Mesenteric fat pad (tissue), 1 donor: ENCODE measurements around the gene TIMM17A. TPM values are rescaled to one million over a fixed set of nuclear protein-coding genes. Genes with fewer than 3 reads are reported as not detected.
"Not testable (repeated sequence)": the region's sequence is repeated elsewhere in the genome, so short reads cannot be mapped to it uniquely, and the experiment has no call there.

Experiments used
- DNase-seq: peaks from one replicate; pipeline ENCODE4 v3.0.0-alpha.2; 2020; ENCODE audit warnings: low spot score
- total RNA-seq: library from RNA; stranded (reverse); fragmentation: NEBNext Ultra II Directional; extraction: Animal tissue kit (Norgen Biotek cat#: 25700); gene quantifications from one replicate; pipeline ENCODE4 v1.2.1, GENCODE V29; 2021
- donor health status: DM: yes; HTN: yes; CAD: no.

The TIMM17A gene
- total RNA-seq, 1 donor from 2014 or later: 61.7 TPM

DNA sequence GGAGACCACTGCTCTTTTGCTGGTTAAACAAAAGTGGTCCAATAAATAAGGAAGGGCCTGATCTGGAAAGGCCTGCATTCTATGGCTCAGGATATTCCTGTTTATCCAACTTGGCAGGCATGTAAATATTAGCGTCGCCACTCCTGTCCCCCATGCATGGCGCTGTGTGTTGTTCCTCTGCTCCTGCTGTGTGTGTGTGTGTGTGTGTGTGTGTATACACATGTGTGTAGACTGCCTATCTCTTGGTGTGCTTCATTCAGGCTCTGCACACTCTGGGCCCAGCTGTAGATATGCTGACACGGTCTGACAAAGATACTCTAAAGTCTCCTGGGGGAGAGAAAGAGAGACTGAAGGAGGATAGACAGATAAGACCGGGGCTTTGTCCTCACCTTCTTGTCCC, 15.7 kb upstream of the TIMM17A start:
- no peak for DNase-seq

- not testable (repeated sequence) for DNase-seq
Measured at GRCh38 chr1:201940316-201940715, 15.0 kb upstream of the TIMM17A start.

DNA sequence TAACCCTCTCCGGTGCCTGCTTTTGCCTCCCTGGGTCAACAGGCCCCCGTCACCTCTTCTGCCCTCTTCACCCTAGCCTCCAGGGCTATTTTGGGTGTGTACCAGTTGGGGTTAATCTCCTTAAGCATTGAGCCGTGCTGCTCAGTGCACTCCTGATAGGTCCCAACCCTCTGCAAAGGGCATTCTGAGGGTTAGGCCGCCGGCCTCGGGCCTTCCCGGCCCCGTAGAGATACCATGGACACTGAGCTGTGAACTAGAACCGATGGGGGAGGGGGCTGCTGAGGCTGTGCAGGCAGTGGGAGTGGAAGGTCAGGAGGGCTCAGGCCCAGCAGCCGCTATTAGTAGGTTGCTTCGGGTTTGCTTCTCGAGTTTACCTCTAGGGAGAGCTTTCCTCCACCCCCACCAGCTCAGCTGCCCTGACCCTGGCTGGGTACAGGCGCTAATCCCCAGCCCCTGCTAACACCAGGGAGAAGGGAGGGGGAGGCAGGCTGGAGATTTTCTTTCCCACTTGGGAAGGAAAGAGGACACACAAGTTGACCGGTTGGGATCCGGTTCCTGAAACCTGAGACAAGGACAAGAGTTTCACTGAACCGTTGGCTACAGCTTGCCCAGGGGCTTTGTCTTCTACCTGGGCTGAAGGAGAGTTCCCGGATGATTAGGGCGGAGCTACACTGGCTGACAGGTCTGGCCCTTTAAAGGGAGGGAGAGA, 13.7 kb upstream of the TIMM17A start:
- no peak for DNase-seq

- DNase-seq: no peak
Measured at GRCh38 chr1:201942129-201942495, 13.2 kb upstream of the TIMM17A start.

DNA sequence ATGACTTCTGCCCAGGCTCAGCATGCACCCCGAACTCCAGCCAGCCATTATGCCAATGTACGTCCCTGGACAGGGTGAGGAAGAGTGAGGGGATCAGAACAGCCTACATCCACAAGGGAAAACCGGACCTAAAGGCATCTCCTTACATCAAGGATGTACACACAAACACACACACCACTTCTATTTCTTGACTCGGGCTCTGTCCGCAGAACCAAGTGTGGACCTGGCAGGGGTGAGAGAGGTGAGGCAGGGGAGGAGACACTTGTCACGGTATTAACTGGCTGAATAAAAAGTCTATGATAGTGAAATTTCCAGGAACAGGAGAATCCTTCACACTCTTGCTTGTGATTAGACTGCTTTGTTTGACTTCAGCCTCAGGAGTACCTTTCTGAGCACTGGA, 11.3 kb upstream of the TIMM17A start:
- no peak for DNase-seq

DNA sequence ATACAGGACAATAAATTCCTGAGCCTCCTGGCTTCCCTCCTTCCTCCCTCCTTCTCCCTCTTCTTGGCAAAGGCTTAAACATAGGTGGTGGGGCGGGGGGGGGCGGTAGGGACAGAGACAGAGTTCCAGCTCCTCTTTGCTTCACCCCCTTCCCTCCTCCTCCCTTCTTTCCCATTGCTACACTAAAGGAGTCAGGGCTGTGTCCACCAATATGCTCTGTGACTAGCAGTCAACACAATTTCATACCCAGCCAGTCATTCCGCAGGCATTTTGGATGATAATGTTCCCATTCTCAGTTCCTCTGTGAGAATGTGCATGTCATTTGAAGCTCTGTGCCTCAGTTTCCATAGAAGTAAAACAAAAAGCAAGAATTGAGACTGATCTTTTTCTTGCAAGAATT, 10.7 kb upstream of the TIMM17A start:
- DNase-seq: no peak

DNA sequence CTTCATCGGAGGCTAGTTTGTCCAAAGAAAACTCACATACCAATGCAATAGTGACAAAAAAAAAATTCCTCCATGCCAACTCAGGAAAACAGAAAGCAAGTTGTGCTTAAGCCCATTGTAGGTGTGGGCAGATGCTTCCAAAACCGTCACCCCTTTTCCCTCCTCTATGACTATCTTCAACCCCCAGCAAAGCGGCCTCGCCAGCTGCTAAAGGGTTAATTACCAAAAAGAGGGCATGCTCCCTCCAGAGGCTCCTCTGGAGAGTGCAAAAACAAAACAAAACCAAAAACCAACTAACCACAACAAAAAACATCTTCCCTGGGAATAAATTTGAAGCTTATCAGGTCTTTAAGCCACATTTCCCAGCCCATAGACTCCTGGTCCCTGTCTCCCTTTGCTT, 10.1 kb upstream of the TIMM17A start:
- no peak for DNase-seq

- no peak for DNase-seq
Measured at GRCh38 chr1:201945863-201946223, 9.5 kb upstream of the TIMM17A start.

- DNase-seq: no peak
Measured at GRCh38 chr1:201946224-201946908, 8.9 kb upstream of the TIMM17A start, which contains the start of gene LMOD1. Gene LMOD1, minus strand, starts transcription at chr1:201946548. Its CDS starts 208 bp downstream, at chr1:201946340.

- DNase-seq: no peak
Measured at GRCh38 chr1:201947697-201948008, 7.7 kb upstream of the TIMM17A start.

GRCh38 chr1:201949491-201949890, 5.8 kb upstream of the TIMM17A start:
- DNase-seq: no peak

- no peak for DNase-seq
Measured at GRCh38 chr1:201954263-201955008, 867 bp upstream of the TIMM17A start.

- DNase-seq: no peak
Measured at GRCh38 chr1:201955729-201956143, 433 bp downstream of the TIMM17A start.

DNA sequence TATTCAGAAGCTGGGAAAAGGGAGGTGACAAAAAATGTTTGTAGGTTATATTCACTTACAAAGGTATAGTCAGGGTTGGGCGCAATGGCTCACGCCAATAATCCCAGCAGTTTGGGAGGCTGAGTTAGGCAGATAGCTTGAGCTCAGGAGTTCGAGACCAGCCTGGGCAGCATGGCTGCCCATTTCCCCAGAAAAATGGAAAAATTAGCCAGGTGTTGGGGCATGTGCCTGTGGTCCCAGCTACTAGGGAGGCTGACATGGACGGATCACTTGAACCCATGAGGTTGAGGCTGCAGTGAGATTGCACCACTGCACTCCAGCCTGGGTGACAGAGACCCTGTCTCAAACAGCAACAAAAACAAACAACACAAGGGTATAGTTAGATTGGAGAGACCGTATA, 3.0 kb downstream of the TIMM17A start:
- no peak for DNase-seq

DNA sequence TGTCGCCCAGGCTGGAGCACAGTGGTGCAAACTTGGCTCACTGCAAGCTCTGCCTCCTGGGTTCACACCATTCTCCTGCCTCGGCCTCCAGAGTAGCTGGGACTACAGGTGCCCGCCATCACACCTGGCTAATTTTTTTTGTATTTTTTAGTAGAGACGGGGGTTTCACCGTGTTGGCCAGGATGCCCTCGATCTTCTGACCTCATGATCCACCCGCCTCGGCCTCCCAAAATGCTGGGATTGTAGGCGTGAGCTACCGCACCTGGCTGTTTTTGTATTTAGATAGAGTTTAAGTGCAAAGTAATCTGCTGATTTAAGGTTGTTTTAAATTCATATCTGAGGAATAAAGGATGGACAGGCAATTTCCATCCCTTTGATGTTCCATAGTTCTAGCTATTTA, 7.1 kb downstream of the TIMM17A start:
- DNase-seq: not testable (repeated sequence)

DNA sequence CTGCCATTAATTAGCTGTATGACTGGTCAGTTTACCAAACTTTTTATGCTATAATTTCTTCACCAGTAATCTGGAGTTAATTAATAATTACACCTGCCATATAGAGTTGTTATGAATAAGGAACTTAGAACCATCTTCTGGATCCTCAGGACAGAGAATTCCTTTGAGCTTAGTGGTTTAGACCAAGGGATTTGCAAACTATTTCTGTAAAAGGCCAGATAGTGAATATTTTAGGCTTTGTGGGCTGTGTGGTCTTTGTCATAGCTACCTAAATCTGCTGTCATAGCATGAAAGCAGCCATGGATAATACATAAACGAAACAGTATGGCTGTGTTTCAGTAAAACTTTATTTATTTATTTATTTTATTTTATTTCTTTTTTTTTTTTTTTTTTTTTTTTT, 9.0 kb downstream of the TIMM17A start:
- DNase-seq: no peak

- no peak for DNase-seq
Measured at GRCh38 chr1:201966171-201966570, 10.9 kb downstream of the TIMM17A start.

GRCh38 chr1:201968202-201968925, 13.1 kb downstream of the TIMM17A start:
- DNase-seq: no peak

DNA sequence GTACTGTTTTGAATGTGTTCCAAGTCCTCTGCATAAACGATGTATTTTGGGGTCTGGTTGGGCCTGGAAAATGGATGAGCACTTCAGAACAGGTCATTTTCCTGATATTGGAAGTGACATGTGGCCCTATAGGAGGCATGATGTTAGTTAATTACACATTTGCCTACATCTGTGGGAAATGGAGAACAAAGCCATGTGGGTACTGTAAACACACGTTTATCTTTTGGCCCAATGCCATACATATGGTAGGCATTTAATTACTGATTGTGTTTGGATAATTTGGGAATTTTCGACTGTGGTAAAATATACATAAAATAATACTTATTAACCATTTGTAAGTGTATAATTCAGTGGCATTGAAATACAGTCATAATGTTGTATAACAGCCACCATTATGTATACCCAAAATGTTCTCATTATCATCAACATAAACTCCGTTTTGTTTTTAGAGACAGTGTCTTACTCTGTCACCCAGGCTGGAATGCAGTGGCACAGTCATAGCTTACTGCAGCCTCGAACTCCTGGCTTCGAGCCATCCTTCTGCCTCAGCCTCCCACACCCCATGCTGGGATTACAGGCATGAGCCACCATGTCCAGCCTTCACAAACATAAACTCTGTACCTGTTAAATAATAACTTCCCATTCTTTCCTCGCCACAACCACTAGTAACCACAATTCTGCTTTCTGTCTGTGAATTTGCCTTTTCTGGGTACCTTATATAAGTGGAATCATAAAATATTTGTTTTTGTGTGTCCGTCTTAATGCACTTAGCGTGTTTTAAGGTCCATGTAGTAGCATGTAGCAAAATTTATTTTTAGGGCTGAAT, 15.2 kb downstream of the TIMM17A start:
- no peak for DNase-seq

DNA sequence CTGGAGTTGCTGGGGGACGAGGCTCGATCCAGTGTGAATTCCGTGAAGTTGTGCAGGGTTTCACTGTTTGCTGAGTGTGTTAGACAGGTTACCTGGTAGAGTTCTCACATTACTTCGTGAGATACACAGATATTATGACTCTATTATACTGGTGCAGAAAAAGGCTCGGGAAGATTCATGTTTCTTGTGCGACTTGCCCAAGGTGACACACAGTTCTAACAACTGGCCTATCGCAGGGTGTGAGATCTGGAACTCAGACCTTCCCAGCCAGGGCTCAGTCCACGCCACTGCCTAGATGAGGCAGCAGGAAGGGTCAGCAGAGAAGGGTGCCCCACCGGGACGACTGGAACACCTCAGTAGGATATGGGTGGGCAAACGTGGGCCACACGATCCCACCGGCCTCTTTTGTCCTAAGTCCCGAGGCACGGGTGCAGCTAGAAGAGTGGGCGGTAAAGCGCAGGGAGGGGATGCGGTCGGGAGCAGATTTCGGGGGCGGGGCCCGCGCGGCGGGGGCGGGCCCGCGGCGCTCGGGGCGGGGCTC, 26.8 kb downstream of the TIMM17A start:
- peak; percentile 93 for DNase-seq
